K562 (cell line): ENCODE results near the gene PODXL2. TPM values are rescaled to one million over a fixed set of nuclear protein-coding genes. Genes with fewer than 3 reads are reported as not detected.

Experiments used
- ATAC-seq: fragments of 200-7000 bp; cut with Tn5 transposase; 3 replicates; pipeline ENCODE4 v1.9.1; 2020; ENCODE audit warnings: moderate library complexity
- BruUV-seq: library from RNA; stranded (reverse); fragments of 400-500 nt; replicated peaks from 2 replicates; lab custom pipeline; 2021; lab: Mats Ljungman, UMichigan
- CTCF ChIA-PET: fragments of 300-600 bp; formaldehyde crosslinking; extraction: SDS; loops from one replicate; lab custom pipeline; 2021; ENCODE audit warnings: low intra/inter-chr PET ratio; lab: Yijun Ruan, JAX
- POLR2A ChIA-PET: fragments of 300-600, 350-650 bp; sonication (Branson Sonifier 250); formaldehyde crosslinking; extraction: SDS; loops from one replicate; lab custom pipeline; 2021; ENCODE audit warnings: antibody characterized with exemption, inconsistent platforms; lab: Yijun Ruan, JAX
- DNase-seq, 4 experiments: peaks; one replicate each; pipeline versions ENCODE4 v3.0.0 to v3.0.0-alpha.2; 2011 to 2018; ENCODE audit warnings: low spot score in 3 of 4, mixed read lengths in 3 of 4; ENCODE audit errors: extremely low read depth in 1 of 4
- FAIRE-seq: peaks from 2 replicates; lab custom pipeline; 2011; peaks lifted over from hg19 to GRCh38; lab: Jason Lieb, UNC
- H2AFZ ChIP-seq: 2 replicates; pipeline ENCODE4 v1.6.0; 2011; ENCODE audit warnings: low read depth, low read length, control low read depth, inconsistent platforms
- H3K27ac ChIP-seq: fragments of 200-600 bp; 3 replicates; pipeline ENCODE4 v1.8.0; 2011; ENCODE audit warnings: low read depth, mild to moderate bottlenecking, control low read depth, inconsistent platforms, low read length, moderate library complexity, mixed read lengths; ENCODE audit errors: extremely low read depth
- H3K27me3 ChIP-seq, 2 experiments: fragments of 300-600 bp in 1 of 2; 2 replicates in 1 of 2; 3 replicates in 1 of 2; pipeline versions ENCODE4 v1.6.0 to v1.8.0; 2011; ENCODE audit warnings: inconsistent platforms in 2 of 2, low read length in 2 of 2, mild to moderate bottlenecking in 1 of 2, mixed read lengths in 1 of 2, moderate library complexity in 1 of 2; ENCODE audit not compliant: control insufficient read depth in 2 of 2, insufficient read depth in 2 of 2
- H3K36me3 ChIP-seq: fragments of 300-600 bp; 3 replicates; pipeline ENCODE4 v1.8.0; 2011; ENCODE audit warnings: mild to moderate bottlenecking, low read length, inconsistent platforms; ENCODE audit not compliant: control insufficient read depth, insufficient read depth
- H3K4me1 ChIP-seq, 2 experiments: fragments of 200-600 bp in 1 of 2; replicated peaks in 1 of 2; 2 replicates in 1 of 2; 3 replicates in 1 of 2; pipeline versions ENCODE4 v1.5.1 to v1.8.0; 2011; ENCODE audit warnings: inconsistent platforms in 2 of 2, low read length in 2 of 2, mild to moderate bottlenecking in 1 of 2, mixed read lengths in 1 of 2, moderate library complexity in 1 of 2; ENCODE audit not compliant: control insufficient read depth in 2 of 2, insufficient read depth in 2 of 2
- H3K4me2 ChIP-seq: 2 replicates; pipeline ENCODE4 v1.6.1; 2011; ENCODE audit warnings: low read length, control low read depth, inconsistent platforms, mixed read lengths; ENCODE audit not compliant: insufficient read depth
- H3K4me3 ChIP-seq: fragments of 200-600 bp; sonication (generic), shearing (Covaris generic); 2 replicates; pipeline ENCODE4 v1.5.1; 2016; ENCODE audit warnings: control low read depth, inconsistent platforms
- H3K79me2 ChIP-seq: fragments of 200-600 bp; 3 replicates; pipeline ENCODE4 v1.8.0; 2011; ENCODE audit warnings: low read length, inconsistent platforms; ENCODE audit not compliant: control insufficient read depth, insufficient read depth
- H3K9ac ChIP-seq, 2 experiments: 2 replicates each; pipeline versions ENCODE4 v1.6.0 to v1.6.1; 2011; ENCODE audit warnings: low read depth in 2 of 2, low read length in 2 of 2, control low read depth in 1 of 2, inconsistent platforms in 1 of 2, mild to moderate bottlenecking in 1 of 2, mixed read lengths in 1 of 2; ENCODE audit not compliant: insufficient read depth in 1 of 2
- H3K9me1 ChIP-seq: one replicate; pipeline ENCODE4 v1.6.0; 2011; ENCODE audit warnings: inconsistent platforms, mild to moderate bottlenecking, low read length, moderate library complexity; ENCODE audit not compliant: control insufficient read depth, insufficient read depth
- H3K9me3 ChIP-seq: replicated peaks from 2 replicates; pipeline ENCODE4 v1.5.1; 2011; ENCODE audit warnings: low read depth, low read length, inconsistent platforms; ENCODE audit not compliant: control insufficient read depth, insufficient read depth
- H4K20me1 ChIP-seq: replicated peaks from 2 replicates; pipeline ENCODE4 v1.6.1; 2011; ENCODE audit warnings: low read length, inconsistent platforms, mixed read lengths; ENCODE audit not compliant: control insufficient read depth, insufficient read depth
- BRCA1 ChIP-seq, 2 experiments: fragments of 450-650 bp in 1 of 2; sonication (generic) in 1 of 2; formaldehyde crosslinking in 1 of 2; IDR thresholded peaks; 2 replicates each; pipeline versions ENCODE4 v1.5.0 to v1.6.1; 2017 to 2020; ENCODE audit warnings: mild to moderate bottlenecking in 1 of 2, missing genetic modification reagents in 1 of 2
- E4F1 ChIP-seq: fragments of 250-450 bp; sonication (Bioruptor Pico); IDR thresholded peaks from 2 replicates; pipeline ENCODE4 v1.5.0; 2021; ENCODE audit warnings: mild to moderate bottlenecking, borderline replicate concordance
- ETV5 ChIP-seq: sonication (generic); formaldehyde crosslinking; IDR thresholded peaks from 2 replicates; pipeline ENCODE4 v1.4.0; 2020; ENCODE audit warnings: low read depth, mild to moderate bottlenecking, missing genetic modification reagents
- GTF2E2 ChIP-seq: fragments of 200-800 bp; sonication (Bioruptor generic); IDR thresholded peaks from 2 replicates; pipeline ENCODE4 v1.6.1; 2016; ENCODE audit warnings: missing genetic modification characterization, missing compliant biosample characterization
- PCBP2 ChIP-seq: fragments of 200-400 bp; formaldehyde crosslinking; IDR thresholded peaks from 2 replicates; pipeline ENCODE4 v1.6.1; 2018; ENCODE audit warnings: low read length, low read depth, mild to moderate bottlenecking, moderate library complexity; ENCODE audit not compliant: poor library complexity, severe bottlenecking
- POU5F1 ChIP-seq: fragments of 150-350 bp; IDR thresholded peaks from 2 replicates; pipeline ENCODE4 v1.6.1; 2014; ENCODE audit warnings: borderline replicate concordance, low read length, low read depth, mild to moderate bottlenecking; ENCODE audit not compliant: partially characterized antibody
- PRMT5 ChIP-seq: sonication (generic); formaldehyde crosslinking; IDR thresholded peaks from 2 replicates; pipeline ENCODE4 v1.5.0; 2020; ENCODE audit warnings: missing genetic modification reagents
- RBM22 ChIP-seq: fragments of 200-400 bp; formaldehyde crosslinking; IDR thresholded peaks from 2 replicates; pipeline ENCODE4 v1.6.1; 2018; ENCODE audit warnings: low read length, low read depth; ENCODE audit not compliant: poor library complexity, severe bottlenecking
- RBM34 ChIP-seq: fragments of 200-400 bp; formaldehyde crosslinking; IDR thresholded peaks from 2 replicates; pipeline ENCODE4 v1.6.1; 2018; ENCODE audit warnings: low read length, borderline replicate concordance; ENCODE audit not compliant: insufficient read depth
- SMAD1 ChIP-seq: fragments of 150-350 bp; IDR thresholded peaks from 2 replicates; pipeline ENCODE4 v1.6.1; 2014; ENCODE audit warnings: low read length, low read depth; ENCODE audit not compliant: partially characterized antibody
- ZBTB7A ChIP-seq: IDR thresholded peaks from 2 replicates; pipeline ENCODE4 v1.6.1; 2011; ENCODE audit warnings: low read depth, mild to moderate bottlenecking, low read length, moderate library complexity, borderline replicate concordance; ENCODE audit not compliant: control insufficient read depth
- ZC3H4 ChIP-seq: sonication (generic); formaldehyde crosslinking; IDR thresholded peaks from 2 replicates; pipeline ENCODE4 v1.9.0; 2021; ENCODE audit warnings: missing genetic modification reagents, borderline replicate concordance
- WGBS: fragments of 100-300 bp; shearing (Covaris generic); methylation state at CpG from one replicate; pipeline ENCODE4 v1.1.6; 2016; ENCODE audit warnings: low coverage, mixed read lengths; ENCODE audit not compliant: insufficient coverage; ENCODE audit errors: missing lambda C conversion rate; 5-methylcytosine and 5-hydroxymethylcytosine counted together
- in situ Hi-C: fragments of 300-500 bp; cut with MboI; formaldehyde crosslinking; loops from 4 replicates; pipeline ENCODE4 v1.15.0; 2018; ENCODE audit warnings: inconsistent platforms, mixed read lengths
- intact Hi-C: fragments of 100-400 bp; cut with micrococcal nuclease; formaldehyde crosslinking; loops from 2 replicates; pipeline ENCODE4 v1.14.2; 2022
- polyA plus RNA-seq, 8 experiments: library from polyadenylated mRNA; depleted of rRNA in 4 of 8; stranded (reverse) in 5 of 8; unstranded in 3 of 8; fragments of >200 nt; fragmentation: Nextera tagmentation in 2 of 8; fragmentation: Illumina TruSeq in 1 of 8; extraction: Ambion mirVana in 2 of 8; extraction: Trizol in 1 of 8; gene quantifications; 2 replicates each; pipeline versions ENCODE4 v1.2.1 to v1.2.3, GENCODE V29; 2011 to 2014; ENCODE audit warnings: inconsistent platforms in 1 of 8, missing spikeins in 1 of 8
- total RNA-seq, 7 experiments: library from RNA; depleted of rRNA in 6 of 7; stranded (reverse); fragments of >200 nt in 6 of 7; fragmentation: Illumina TruSeq in 2 of 7; extraction: Trizol in 2 of 7; gene quantifications; 2 replicates each; pipeline versions ENCODE4 v1.2.1 to v1.2.3, GENCODE V29; 2011 to 2021; ENCODE audit warnings: low replicate concordance in 1 of 7
- TF ChIP-seq, protein P1 (sequence below): sonication (generic); formaldehyde crosslinking; IDR thresholded peaks from 2 replicates; pipeline ENCODE4 v1.8.1; 2023; ENCODE audit warnings: mild to moderate bottlenecking, missing genetic modification reagents

Gene PODXL2
- total and polyA plus RNA-seq, 9 of the 15 experiments (the other 6 are each of a cell fraction or from before 2014, with no cell fraction given), result 0.03 to 52.5 (median 21.9) TPM

DNA sequence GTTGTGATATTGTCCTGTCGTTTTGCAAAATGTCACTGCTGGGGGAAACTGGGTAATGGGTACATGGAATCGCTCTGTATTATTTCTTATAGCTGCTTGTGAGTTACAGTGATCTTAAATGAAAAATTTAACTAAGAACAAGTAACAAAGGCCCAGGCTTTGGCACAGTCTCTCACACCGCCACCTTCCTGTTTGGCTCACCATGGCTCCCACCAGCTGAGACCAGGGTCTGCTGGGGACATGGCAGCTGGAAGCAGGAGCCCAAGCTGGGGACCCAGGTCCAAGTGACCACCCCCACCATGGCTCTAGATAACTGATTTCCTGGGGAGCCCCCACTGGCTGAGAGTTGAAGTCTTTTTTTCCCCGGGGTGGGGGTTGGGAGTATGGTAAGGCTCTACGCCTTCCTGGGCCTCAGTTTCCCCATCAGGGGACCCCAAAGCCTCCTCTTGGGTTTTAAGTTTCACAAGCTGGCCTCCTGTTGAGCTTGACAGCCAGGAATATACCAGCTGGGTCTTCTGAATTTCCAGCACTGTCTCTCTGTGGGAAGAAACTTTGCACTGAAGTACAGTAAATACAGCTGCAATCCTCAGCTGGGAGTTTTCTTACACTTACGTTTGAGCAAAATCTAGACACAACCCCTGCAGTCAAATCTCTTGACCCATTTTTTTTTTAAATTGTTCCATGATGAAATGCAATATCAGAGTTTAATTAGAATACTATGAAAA lies 69.9 kb downstream of the PODXL2 start:
- H3K27me3 ChIP-seq, result 0 out of 5 replicates have a peak, but pooled peaks cover 0 to 5% of the 10 kb centered on the region in 2 experiments
- H4K20me1 ChIP-seq, result no peaks in the 10 kb centered on the region
- FAIRE-seq (no peak), DNase-seq (no peak), ATAC-seq (no peak)
- intact Hi-C loops (loop anchor here (5.0 kb wide), 1 partner anchor 48 kb away; no protein-coding TSS in a partner anchor), in situ Hi-C loops (no loop called here)
- H3K79me2 ChIP-seq, result no peaks in the 10 kb centered on the region
- 56% methylated on average over 5 of the region's 6 CpGs for WGBS
- H3K36me3 ChIP-seq, result no peaks in the 10 kb centered on the region
- BruUV-seq, result no TSS peak
- H3K9me3 ChIP-seq, result no peaks in the 10 kb centered on the region
- no peak overlapping the region for H3K4me2 ChIP-seq
- CTCF ChIA-PET, result no interaction called here
- no peak overlapping the region for H3K4me3 ChIP-seq
- H3K27ac ChIP-seq, result no peak overlapping the region
- H3K4me1 ChIP-seq, result peaks cover 25 to 46% of the 10 kb centered on the region in 2 experiments
- H3K9me1 ChIP-seq, result peaks cover 3% of the 10 kb centered on the region
- POLR2A ChIA-PET, result interaction anchor here (0.6 to 1.0 kb wide), 3 partner anchors 19 to 1328 kb away, joined by 3 to 4 read pairs (median 3); no protein-coding TSS in a partner anchor
- H2AFZ ChIP-seq, result no peak overlapping the region
- H3K9ac ChIP-seq, result no peak overlapping the region
- TF ChIP-seq BRCA1 (IDR thresholded peaks at IDR 0.05) (no peak), BRCA1 (CRISPR knock-in tag; IDR thresholded peaks at IDR 0.05) (no peak), RBM34 (no peak), ETV5 (no peak), PCBP2 (no peak), SMAD1 (no peak), RBM22 (no peak), GTF2E2 (tag) (no peak), POU5F1 (no peak), ZC3H4 (CRISPR knock-in tag) (no peak), PRMT5 (no peak), ZBTB7A (no peak), E4F1 (CRISPR knock-in tag) (no peak)
- TF ChIP-seq, protein P1, sequence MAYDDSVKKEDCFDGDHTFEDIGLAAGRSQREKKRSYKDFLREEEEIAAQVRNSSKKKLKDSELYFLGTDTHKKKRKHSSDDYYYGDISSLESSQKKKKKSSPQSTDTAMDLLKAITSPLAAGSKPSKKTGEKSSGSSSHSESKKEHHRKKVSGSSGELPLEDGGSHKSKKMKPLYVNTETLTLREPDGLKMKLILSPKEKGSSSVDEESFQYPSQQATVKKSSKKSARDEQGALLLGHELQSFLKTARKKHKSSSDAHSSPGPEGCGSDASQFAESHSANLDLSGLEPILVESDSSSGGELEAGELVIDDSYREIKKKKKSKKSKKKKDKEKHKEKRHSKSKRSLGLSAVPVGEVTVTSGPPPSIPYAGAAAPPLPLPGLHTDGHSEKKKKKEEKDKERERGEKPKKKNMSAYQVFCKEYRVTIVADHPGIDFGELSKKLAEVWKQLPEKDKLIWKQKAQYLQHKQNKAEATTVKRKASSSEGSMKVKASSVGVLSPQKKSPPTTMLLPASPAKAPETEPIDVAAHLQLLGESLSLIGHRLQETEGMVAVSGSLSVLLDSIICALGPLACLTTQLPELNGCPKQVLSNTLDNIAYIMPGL (CRISPR knock-in tag), result no peak
